KG1 (cell line): ENCODE data around the gene ZNF277.
"Not testable (repeated sequence)": the region's sequence is repeated elsewhere in the genome, so short reads cannot be mapped to it uniquely, and the experiment has no call there.

ENCODE experiments used
- DNase-seq: peaks from one replicate; lab custom pipeline; 2025; lab: John Stamatoyannopoulos, UW

ZNF277 gene

GRCh38 chr7:112211348-112211907, 4.9 kb downstream of the ZNF277 start:
- DNase-seq: no peak

DNA sequence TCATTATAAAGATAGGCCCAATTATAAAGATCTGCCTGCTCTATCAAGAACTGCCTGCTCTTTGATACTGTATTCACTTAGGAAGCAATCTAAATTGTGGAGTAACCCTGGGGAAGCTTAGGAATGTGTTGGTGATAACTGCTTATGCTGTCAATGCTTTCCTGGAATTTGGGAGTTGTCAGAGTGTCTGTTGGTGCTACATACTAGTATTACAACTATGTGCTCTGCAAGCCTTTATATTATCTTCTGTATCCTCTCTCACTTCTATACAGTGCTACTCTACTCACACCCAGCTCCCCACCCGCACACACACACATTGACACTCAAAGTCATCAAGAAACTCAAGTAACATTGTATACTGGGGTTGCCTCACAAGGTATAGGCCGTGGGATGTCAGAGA, 6.1 kb downstream of the ZNF277 start:
- DNase-seq: no peak

- DNase-seq: no peak
These were observed 7.2 kb downstream of the ZNF277 start for GRCh38 chr7:112213735-112214134.

GRCh38 chr7:112214268-112214667, 7.8 kb downstream of the ZNF277 start:
- no peak for DNase-seq

DNA sequence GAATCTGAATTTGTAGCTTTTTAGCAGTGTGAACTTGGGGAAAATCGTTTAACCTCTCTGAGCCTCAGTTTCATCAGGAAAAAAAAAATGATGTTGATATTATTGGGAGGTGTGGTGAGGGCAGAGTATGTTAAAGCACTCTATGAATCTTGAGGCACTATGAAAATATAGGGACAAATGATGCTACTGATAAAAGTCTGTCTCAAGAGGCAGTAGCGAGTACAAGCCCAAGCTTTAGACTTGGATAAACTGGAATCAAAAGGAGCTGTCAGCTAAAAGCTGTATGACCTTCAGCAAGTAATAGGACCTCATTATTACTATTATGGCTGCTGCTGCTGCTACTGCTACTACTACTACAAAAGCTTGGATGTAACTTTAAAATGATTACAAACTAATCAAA, 8.4 kb downstream of the ZNF277 start:
- DNase-seq: no peak

GRCh38 chr7:112215787-112216186, 9.3 kb downstream of the ZNF277 start:
- no peak for DNase-seq

- DNase-seq: no peak
These were observed 14.5 kb downstream of the ZNF277 start for GRCh38 chr7:112220877-112221434.

- DNase-seq: no peak
These were observed 16.8 kb downstream of the ZNF277 start for GRCh38 chr7:112223310-112223709.

GRCh38 chr7:112224186-112224585, 17.7 kb downstream of the ZNF277 start:
- DNase-seq: no peak

- DNase-seq: no peak
These were observed 18.5 kb downstream of the ZNF277 start for GRCh38 chr7:112225006-112225405.

DNA sequence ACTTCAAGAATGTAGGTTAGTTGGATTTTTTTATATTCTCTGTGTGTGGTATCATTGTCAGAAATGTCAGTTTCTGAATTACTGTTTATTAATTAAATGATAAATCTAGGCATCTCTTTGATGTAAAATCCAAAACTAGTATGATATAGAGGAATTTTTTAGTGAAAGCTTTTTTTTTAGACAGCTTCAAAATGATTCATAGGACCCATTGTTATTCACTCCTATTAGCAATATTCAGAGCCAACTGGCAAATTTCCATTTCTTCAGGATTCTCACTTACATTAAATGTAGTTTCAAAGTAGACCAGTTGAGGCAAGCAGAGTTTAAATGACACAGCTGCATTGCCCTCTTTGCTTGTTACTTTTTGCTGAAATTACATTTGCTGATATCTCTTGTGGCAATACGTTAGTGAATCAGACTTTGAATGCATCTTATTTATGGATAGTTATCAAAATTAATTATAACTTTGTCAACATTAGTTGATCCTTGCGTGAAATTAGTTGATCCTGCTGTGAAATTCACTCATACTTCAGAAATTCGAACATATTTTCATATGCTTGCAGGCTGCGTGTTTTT, 20.3 kb downstream of the ZNF277 start:
- no peak for DNase-seq

GRCh38 chr7:112228632-112229031, 22.1 kb downstream of the ZNF277 start:
- no peak for DNase-seq

- no peak for DNase-seq
These were observed 25.9 kb downstream of the ZNF277 start for GRCh38 chr7:112232212-112232978.

GRCh38 chr7:112233048-112233697, 26.7 kb downstream of the ZNF277 start:
- no peak for DNase-seq

GRCh38 chr7:112234147-112234546, 27.7 kb downstream of the ZNF277 start:
- no peak for DNase-seq

DNA sequence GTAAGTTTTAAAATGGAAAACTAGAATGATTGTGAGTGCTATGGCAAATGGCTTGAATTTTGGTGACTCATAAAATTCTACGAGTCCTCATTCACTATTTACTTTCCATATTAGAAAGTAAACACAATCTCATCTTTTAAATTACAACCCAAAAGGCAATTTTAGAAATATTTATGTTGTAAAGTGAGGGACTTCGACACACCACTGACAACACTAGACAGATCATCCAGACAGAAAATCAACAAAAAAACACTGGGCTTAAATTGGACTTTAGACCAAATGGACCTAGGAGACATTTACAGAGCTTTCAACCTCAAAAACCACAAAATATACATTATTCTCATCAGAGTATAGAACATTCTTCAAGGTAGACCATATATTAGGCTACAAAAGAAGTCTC, 30.1 kb downstream of the ZNF277 start:
- no peak for DNase-seq

- DNase-seq: no peak
These were observed 31.8 kb downstream of the ZNF277 start for GRCh38 chr7:112238330-112238729.

- no peak for DNase-seq
These were observed 32.5 kb downstream of the ZNF277 start for GRCh38 chr7:112238852-112239610.

DNA sequence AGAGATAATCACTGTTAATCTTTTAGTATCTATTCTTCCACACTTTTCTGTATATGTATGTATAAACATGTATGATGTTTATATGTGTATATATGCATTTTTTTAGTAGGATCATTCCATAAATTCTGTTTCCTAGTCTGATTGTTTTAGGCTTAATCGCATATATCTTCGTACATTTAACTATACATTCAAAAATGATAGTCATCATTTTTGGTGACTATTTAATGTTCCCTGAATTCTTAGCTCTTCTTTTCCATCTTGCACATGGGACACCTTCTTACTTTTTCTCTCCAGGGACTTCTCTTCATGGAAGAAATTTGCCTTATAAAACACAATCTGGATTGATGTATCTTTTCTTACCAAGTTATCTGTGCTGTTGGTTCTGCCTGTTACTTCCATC, 42.1 kb downstream of the ZNF277 start:
- no peak for DNase-seq

GRCh38 chr7:112249967-112250366, 43.5 kb downstream of the ZNF277 start:
- not testable (repeated sequence) for DNase-seq

DNA sequence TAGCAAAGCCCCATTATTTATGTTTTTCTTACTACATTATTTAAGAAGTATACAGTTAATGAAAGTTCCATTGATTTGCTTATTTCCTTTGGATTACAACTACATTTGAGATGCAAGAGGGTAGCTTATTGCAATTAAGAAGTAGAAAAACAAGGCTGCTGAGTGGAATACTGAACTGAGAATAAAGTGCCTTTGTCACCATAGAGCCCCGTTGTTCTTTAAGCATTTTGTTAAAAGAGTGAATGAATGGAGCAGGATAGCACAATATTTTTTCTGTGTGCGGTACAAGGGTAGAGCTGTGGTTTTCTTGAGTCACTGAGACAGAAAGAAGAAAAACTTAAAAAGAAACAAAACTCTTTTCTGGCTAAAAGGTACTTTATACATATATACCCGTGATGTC, 45.6 kb downstream of the ZNF277 start:
- DNase-seq: no peak

- no peak for DNase-seq
These were observed 46.2 kb downstream of the ZNF277 start for GRCh38 chr7:112252691-112253090.
